Thoracic aorta (tissue), 2 donors: ENCODE results near the gene MSH3. TPM values are rescaled to one million over a fixed set of nuclear protein-coding genes. Genes with fewer than 3 reads are reported as not detected.

Source experiments
- ATAC-seq: fragments of 150-250 bp; one replicate; pipeline ENCODE4 v1.8.0; 2017; ENCODE audit warnings: low read depth; ENCODE audit not compliant: insufficient number of reproducible peaks, low FRiP score
- DNase-seq: peaks from one replicate; pipeline ENCODE4 v3.0.0-alpha.2; 2020; ENCODE audit warnings: low spot score
- H3K27ac ChIP-seq, 2 donors: fragments of 200-600 bp; sonication (generic); 1 replicate in 1 of 2; 2 replicates in 1 of 2; pipeline ENCODE4 v1.5.1; 2016; ENCODE audit warnings: mild to moderate bottlenecking in 2 of 2, moderate library complexity in 2 of 2
- H3K27me3 ChIP-seq: fragments of 200-600 bp; sonication (generic); replicated peaks from 2 replicates; pipeline ENCODE4 v1.6.0; 2016; ENCODE audit warnings: mild to moderate bottlenecking; ENCODE audit not compliant: insufficient read depth
- H3K36me3 ChIP-seq: fragments of 200-600 bp; sonication (generic); one replicate; pipeline ENCODE4 v1.5.1; 2016
- H3K4me1 ChIP-seq, 2 donors: fragments of 200-600 bp; sonication (generic); 1 replicate in 1 of 2; 2 replicates in 1 of 2; pipeline versions ENCODE4 v1.5.1 to v1.6.0; 2016; ENCODE audit warnings: low read depth in 2 of 2, mild to moderate bottlenecking in 1 of 2; ENCODE audit not compliant: control insufficient read depth in 1 of 2
- H3K4me3 ChIP-seq: fragments of 200-600 bp; sonication (generic); 2 replicates; pipeline ENCODE4 v1.5.1; 2016; ENCODE audit warnings: mild to moderate bottlenecking
- H3K9me3 ChIP-seq: fragments of 200-600 bp; sonication (generic); 2 replicates; pipeline ENCODE4 v1.5.1; 2016
- CTCF ChIP-seq: fragments of 200-600 bp; sonication (generic); IDR thresholded peaks from one replicate; pipeline ENCODE4 v1.5.1; 2019; ENCODE audit warnings: antibody characterized with exemption
- total RNA-seq, 2 donors: library from RNA; depleted of rRNA; stranded (reverse); fragments of >200 nt; gene quantifications; one replicate each; pipeline versions ENCODE4 v1.1.0 to v1.2.3, GENCODE V29; 2016

MSH3 gene
- total RNA-seq, 2 donors from 2014 or later, result 12.3 to 12.9 TPM

GRCh38 chr5:80763873-80764647 is 109.6 kb downstream of the MSH3 start:
- ATAC-seq (no peak), DNase-seq (no peak)
- no peak overlapping the region for H3K4me3 ChIP-seq
- no peaks in the 10 kb centered on the region for H3K27me3 ChIP-seq
- no peak overlapping the region for H3K27ac ChIP-seq
- no peak for TF ChIP-seq CTCF
- H3K9me3 ChIP-seq, result no peaks in the 10 kb centered on the region
- H3K4me1 ChIP-seq, result no peaks in the 10 kb centered on the region
- H3K36me3 ChIP-seq, result peaks cover 4% of the 10 kb centered on the region

DNA sequence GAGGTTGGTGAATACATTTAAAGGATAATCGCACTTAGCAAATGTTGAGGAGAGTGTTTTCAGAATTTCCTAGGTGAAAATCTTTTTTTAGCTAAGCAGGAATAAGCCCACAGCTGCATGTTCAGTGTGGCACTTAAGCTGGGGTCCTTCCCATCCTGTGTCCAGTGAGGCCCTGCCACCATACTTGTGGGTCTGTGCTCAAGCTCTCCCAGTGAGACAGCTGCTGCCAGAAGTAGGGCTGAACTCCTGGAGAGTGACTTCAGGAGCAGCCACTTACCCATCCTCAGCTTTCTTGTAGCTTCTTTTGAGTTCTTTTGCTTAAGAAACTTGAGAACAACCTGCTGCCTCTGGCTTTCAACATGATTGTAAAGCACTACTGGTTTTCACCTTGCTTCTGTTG is 110.3 kb downstream of the MSH3 start:
- no peaks in the 10 kb centered on the region for H3K4me1 ChIP-seq
- TF ChIP-seq CTCF, result no peak
- no peak overlapping the region for H3K4me3 ChIP-seq
- H3K27me3 ChIP-seq, result no peaks in the 10 kb centered on the region
- H3K9me3 ChIP-seq, result no peaks in the 10 kb centered on the region
- no peak for DNase-seq
- no peak overlapping the region for H3K27ac ChIP-seq
- peaks cover 4% of the 10 kb centered on the region for H3K36me3 ChIP-seq
- ATAC-seq, result no peak

DNA sequence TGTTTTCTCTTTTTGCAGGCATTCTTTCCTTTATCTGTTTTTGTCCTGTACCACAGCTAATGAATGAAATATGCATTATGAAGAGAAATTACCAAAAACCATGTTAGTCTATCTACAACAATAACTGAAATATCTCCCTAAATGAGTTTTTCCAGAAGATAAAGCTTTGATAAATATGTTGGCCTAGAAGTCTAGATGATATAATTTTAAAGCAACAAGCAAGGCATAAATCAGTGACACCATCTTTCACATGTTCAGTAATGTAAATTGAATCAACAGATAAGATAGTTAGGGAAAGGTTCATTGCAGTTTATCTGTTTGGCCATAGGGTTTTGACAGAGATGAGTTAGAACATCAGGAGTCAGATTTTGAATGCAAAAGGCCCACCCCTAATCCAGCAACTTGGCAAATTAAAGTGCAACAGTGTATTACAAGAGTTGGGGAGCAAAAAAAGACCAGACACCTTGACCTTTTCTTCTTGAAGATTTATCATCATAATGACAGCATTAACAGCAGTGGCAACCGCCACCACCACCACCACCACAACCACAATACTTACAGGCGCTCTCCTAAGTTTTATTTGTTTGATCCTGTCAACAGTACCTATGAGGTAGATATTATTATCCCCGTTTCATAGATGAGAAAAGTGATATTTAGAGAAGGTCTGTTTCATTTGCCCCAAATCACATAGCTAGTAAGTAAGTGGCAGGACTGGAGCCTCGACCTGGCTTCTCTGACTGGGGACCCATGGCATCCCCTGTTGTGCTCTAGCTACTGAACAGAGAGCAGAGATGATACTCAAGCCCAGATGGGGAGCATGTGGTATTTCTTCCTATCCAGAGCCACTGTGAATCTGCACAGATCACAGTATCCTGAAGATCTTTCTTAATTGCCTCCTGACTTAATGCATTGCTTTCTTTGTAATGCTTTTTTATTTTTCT is 123.2 kb downstream of the MSH3 start:
- H3K36me3 ChIP-seq, result peaks cover 7% of the 10 kb centered on the region
- ATAC-seq (no peak), DNase-seq (no peak)
- H3K4me3 ChIP-seq, result no peak overlapping the region
- no peak overlapping the region for H3K27ac ChIP-seq
- H3K9me3 ChIP-seq, result no peaks in the 10 kb centered on the region
- no peak for TF ChIP-seq CTCF
- no peaks in the 10 kb centered on the region for H3K27me3 ChIP-seq
- no peaks in the 10 kb centered on the region for H3K4me1 ChIP-seq

GRCh38 chr5:80780024-80780423 is 125.6 kb downstream of the MSH3 start:
- no peaks in the 10 kb centered on the region for H3K27me3 ChIP-seq
- H3K27ac ChIP-seq, result no peak overlapping the region
- DNase-seq (no peak), ATAC-seq (no peak)
- no peaks in the 10 kb centered on the region for H3K4me1 ChIP-seq
- H3K36me3 ChIP-seq, result peaks cover 7% of the 10 kb centered on the region
- no peaks in the 10 kb centered on the region for H3K9me3 ChIP-seq
- TF ChIP-seq CTCF, result no peak
- no peak overlapping the region for H3K4me3 ChIP-seq

- Histone ChIP-seq H3K27me3 (no peaks in the 10 kb centered on the region), H3K4me3 (no peak overlapping the region), H3K4me1 (no peaks in the 10 kb centered on the region), H3K36me3 (peaks cover 5% of the 10 kb centered on the region), H3K9me3 (no peaks in the 10 kb centered on the region), H3K27ac (no peak overlapping the region)
- no peak for DNase-seq
- no peak for ATAC-seq
- no peak for TF ChIP-seq CTCF
Observed at GRCh38 chr5:80780761-80781285, 126.4 kb downstream of the MSH3 start.
